CD4-positive, alpha-beta memory T cell (primary cell): Measurements from ENCODE around the gene SERHL2. TPM values are rescaled to one million over a fixed set of nuclear protein-coding genes. Genes with fewer than 3 reads are reported as not detected.
A peak's percentile ranks its signal among the peaks of the same experiment; 100 is the strongest.
"Not testable (repeated sequence)": the region's sequence is repeated elsewhere in the genome, so short reads cannot be mapped to it uniquely, and the experiment has no call there.

Source experiments
- CTCF ChIA-PET: fragments of 350-600 bp; sonication (Branson Sonifier 250); formaldehyde crosslinking; loops from one replicate; lab custom pipeline; 2021; ENCODE audit warnings: inconsistent platforms; ENCODE audit not compliant: partially characterized antibody; lab: Charles Lee
- POLR2A ChIA-PET: fragments of 350-600 bp; sonication (Branson Sonifier 250); formaldehyde crosslinking; loops from one replicate; lab custom pipeline; 2021; ENCODE audit not compliant: partially characterized antibody; lab: Charles Lee
- DNase-seq, 5 donors: peaks; one replicate each; pipeline versions ENCODE4 v3.0.0 to v3.0.0-alpha.2; 2020 to 2022; ENCODE audit warnings: mixed read lengths in 1 of 5
- H3K27ac ChIP-seq: one replicate; pipeline ENCODE4 v1.7.0; 2013; ENCODE audit warnings: low read depth, low read length
- H3K27me3 ChIP-seq: 2 replicates; pipeline ENCODE4 v1.7.0; 2013; ENCODE audit warnings: mild to moderate bottlenecking, low read length, moderate library complexity; ENCODE audit not compliant: insufficient read depth
- H3K36me3 ChIP-seq: 2 replicates; pipeline ENCODE4 v1.7.0; 2013; ENCODE audit warnings: mild to moderate bottlenecking, low read length, moderate library complexity; ENCODE audit not compliant: insufficient read depth
- H3K4me1 ChIP-seq: 2 replicates; pipeline ENCODE4 v1.7.0; 2013; ENCODE audit warnings: mild to moderate bottlenecking, low read length, moderate library complexity; ENCODE audit not compliant: insufficient read depth
- H3K4me3 ChIP-seq, 2 donors: one replicate each; pipeline ENCODE4 v1.7.0; 2013; ENCODE audit warnings: low read length in 2 of 2, mild to moderate bottlenecking in 1 of 2
- H3K9me3 ChIP-seq, 2 donors: one replicate each; pipeline ENCODE4 v1.7.0; 2013; ENCODE audit warnings: low read length in 2 of 2, control low read depth in 1 of 2; ENCODE audit not compliant: control insufficient read depth in 1 of 2
- H3K27ac Mint-ChIP-seq, 7 donors: one replicate each; pipeline ENCODE4 v1.8.0; 2020 to 2021; ENCODE audit warnings: mixed read lengths in 7 of 7, mild to moderate bottlenecking in 6 of 7, inconsistent platforms in 3 of 7, moderate library complexity in 3 of 7
- H3K27me3 Mint-ChIP-seq, 2 donors: one replicate each; pipeline ENCODE4 v1.8.0; 2020 to 2021; ENCODE audit warnings: mixed read lengths in 2 of 2
- H3K36me3 Mint-ChIP-seq, 2 donors: one replicate each; pipeline ENCODE4 v1.8.0; 2020 to 2021; ENCODE audit warnings: mixed read lengths in 2 of 2, inconsistent platforms in 1 of 2, mild to moderate bottlenecking in 1 of 2
- H3K4me1 Mint-ChIP-seq, 4 donors: one replicate each; pipeline ENCODE4 v1.8.0; 2020 to 2021; ENCODE audit warnings: mixed read lengths in 4 of 4, mild to moderate bottlenecking in 1 of 4
- H3K4me3 Mint-ChIP-seq, 8 donors: one replicate each; pipeline ENCODE4 v1.8.0; 2020 to 2021; ENCODE audit warnings: mixed read lengths in 8 of 8, mild to moderate bottlenecking in 7 of 8, moderate library complexity in 6 of 8, inconsistent platforms in 3 of 8
- H3K9me3 Mint-ChIP-seq, 8 donors: one replicate each; pipeline ENCODE4 v1.8.0; 2020 to 2021; ENCODE audit warnings: mixed read lengths in 8 of 8, mild to moderate bottlenecking in 5 of 8, inconsistent platforms in 3 of 8, moderate library complexity in 1 of 8
- intact Hi-C: fragments of 100-400 bp; cut with micrococcal nuclease; formaldehyde crosslinking; loops from one replicate; pipeline ENCODE4 v1.15.1; 2023
- polyA plus RNA-seq, 2 donors: library from polyadenylated mRNA; unstranded; fragments of 300-500 nt; fragmentation: Illumina TruSeq; gene quantifications; one replicate each; pipeline ENCODE4 v1.2.3, GENCODE V29; 2021
- total RNA-seq, 2 experiments: library from RNA; stranded (reverse); gene quantifications; one replicate each; pipeline ENCODE4 v1.2.3, GENCODE V29; 2021

SERHL2 gene
- total and polyA plus RNA-seq, 4 experiments from 2014 or later, result 0.26 to 0.81 (median 0.36) TPM; not detected in 1

- no peak overlapping the region for H3K4me3 ChIP-seq
- POLR2A ChIA-PET, result no interaction called here
- H3K27ac ChIP-seq, result no peak overlapping the region
- H3K36me3 Mint-ChIP-seq, result peaks cover 8 to 46% of the 10 kb centered on the region in 2 donors
- peaks cover 9% of the 10 kb centered on the region for H3K36me3 ChIP-seq
- H3K27ac Mint-ChIP-seq, result peak overlapping the region in 4 of 7 donors; percentile 57 to 100 (median 78)
- no peaks in the 10 kb centered on the region for H3K27me3 Mint-ChIP-seq
- CTCF ChIA-PET, result interaction anchor here (1.2 kb wide), 1 partner anchor 31 kb away, joined by 3 read pairs; no protein-coding TSS in a partner anchor
- H3K27me3 ChIP-seq, result no peaks in the 10 kb centered on the region
- H3K4me3 Mint-ChIP-seq, result peak overlapping the region in 7 of 8 donors; percentile 17 to 86 (median 55)
- H3K9me3 ChIP-seq, result no peaks in the 10 kb centered on the region
- no peak for DNase-seq
- peaks cover 0 to 5% (median 0%) of the 10 kb centered on the region in 8 donors for H3K9me3 Mint-ChIP-seq
- peaks cover 39 to 74% (median 55%) of the 10 kb centered on the region in 4 donors for H3K4me1 Mint-ChIP-seq
- intact Hi-C loops, result loop anchor here (10.0 kb wide), 3 partner anchors 402 to 538 kb away; partner anchors contain the start of genes NAGA, PACSIN2, PHETA2 and SMDT1
- H3K4me1 ChIP-seq, result peaks cover 65% of the 10 kb centered on the region
Observed at GRCh38 chr22:42612336-42612735, 58.6 kb downstream of the SERHL2 start.

- intact Hi-C loops, result loop anchor here (1.0 to 10.0 kb wide), 4 partner anchors 32 to 539 kb away; partner anchors contain the start of genes NAGA, PACSIN2, PHETA2 and SMDT1
- DNase-seq, result no peak
Observed at GRCh38 chr22:42613872-42614301, 60.1 kb downstream of the SERHL2 start.

GRCh38 chr22:42614312-42615091 lies 60.7 kb downstream of the SERHL2 start, which contains the start of gene POLDIP3:
Gene POLDIP3, minus strand, starts transcription at chr22:42614883. Its CDS starts 26 bp downstream, at chr22:42614857.
- peak; percentile 99 for DNase-seq
- H3K27me3 ChIP-seq, result no peaks in the 10 kb centered on the region
- H3K36me3 ChIP-seq, result no peaks in the 10 kb centered on the region
- ChIA-PET POLR2A (interaction anchor here (0.6 to 3.9 kb wide), 26 partner anchors 8 to 917 kb away, joined by 3 to 59 read pairs (median 5); partner anchors contain the start of genes ARFGAP3, CYB5R3, NDUFA6 and SREBF2), CTCF (no interaction called here)
- H3K4me3 ChIP-seq, result peak within 1 kb of the TSS; percentile 74 to 84
- Mint-ChIP-seq H3K4me1 (peaks cover 35 to 70% (median 47%) of the 10 kb centered on the region in 4 donors), H3K27ac (peak within 1 kb of the TSS; percentile 99 to 100 (median 100)), H3K27me3 (no peaks in the 10 kb centered on the region), H3K4me3 (peak within 1 kb of the TSS; percentile 88 to 98 (median 96)), H3K36me3 (peaks cover 8 to 39% of the 10 kb centered on the region in 2 donors), H3K9me3 (peaks cover 0 to 5% (median 0%) of the 10 kb centered on the region in 8 donors)
- peaks cover 54% of the 10 kb centered on the region for H3K4me1 ChIP-seq
- intact Hi-C loops, result loop anchor here (1.0 to 10.0 kb wide), 5 partner anchors 32 to 540 kb away; partner anchors contain the start of genes CYB5R3, NAGA, PACSIN2 and PHETA2
- peak within 1 kb of the TSS; percentile 90 for H3K27ac ChIP-seq
- H3K9me3 ChIP-seq, result no peaks in the 10 kb centered on the region

More at GRCh38 chr22:42613872-42614301, 60.1 kb downstream of the SERHL2 start:
- Histone ChIP-seq H3K27me3 (no peaks in the 10 kb centered on the region), H3K36me3 (peaks cover 4% of the 10 kb centered on the region), H3K27ac (peak overlapping the region; percentile 90), H3K4me3 (peak overlapping the region; percentile 74 to 84), H3K9me3 (no peaks in the 10 kb centered on the region), H3K4me1 (peaks cover 61% of the 10 kb centered on the region)
- peaks cover 0 to 5% (median 0%) of the 10 kb centered on the region in 8 donors for H3K9me3 Mint-ChIP-seq
- CTCF ChIA-PET, result no interaction called here
- peaks cover 37 to 74% (median 50%) of the 10 kb centered on the region in 4 donors for H3K4me1 Mint-ChIP-seq
- H3K36me3 Mint-ChIP-seq, result peaks cover 8 to 41% of the 10 kb centered on the region in 2 donors
- no peaks in the 10 kb centered on the region for H3K27me3 Mint-ChIP-seq
- H3K4me3 Mint-ChIP-seq, result peak overlapping the region; percentile 88 to 97 (median 92)
- H3K27ac Mint-ChIP-seq, result peak overlapping the region; percentile 93 to 100 (median 97)
- POLR2A ChIA-PET, result interaction anchor here (0.9 to 3.9 kb wide), 19 partner anchors 8 to 917 kb away, joined by 3 to 59 read pairs (median 7); partner anchors contain the start of genes ARFGAP3 and CYB5R3

- ChIA-PET POLR2A (interaction anchor here (0.5 to 3.9 kb wide), 26 partner anchors 8 to 1167 kb away, joined by 3 to 59 read pairs (median 5); partner anchors contain the start of genes ARFGAP3, CYB5R3, NDUFA6 and SREBF2), CTCF (no interaction called here)
- peaks cover 31 to 63% (median 41%) of the 10 kb centered on the region in 4 donors for H3K4me1 Mint-ChIP-seq
- intact Hi-C loops, result loop anchor here (1.0 to 10.0 kb wide), 4 partner anchors 34 to 540 kb away; partner anchors contain the start of genes CYB5R3, NAGA, PACSIN2 and PHETA2
- H3K27ac Mint-ChIP-seq, result peak overlapping the region; percentile 99 to 100 (median 100)
- H3K9me3 Mint-ChIP-seq, result peaks cover 0 to 5% (median 0%) of the 10 kb centered on the region in 8 donors
- H3K27me3 Mint-ChIP-seq, result no peaks in the 10 kb centered on the region
- DNase-seq, result peak; percentile 90 to 94 (median 91)
- H3K4me3 Mint-ChIP-seq, result peak overlapping the region; percentile 81 to 98 (median 96)
- peaks cover 6 to 33% of the 10 kb centered on the region in 2 donors for H3K36me3 Mint-ChIP-seq
- H3K4me1 ChIP-seq, result peaks cover 47% of the 10 kb centered on the region
- H3K4me3 ChIP-seq, result peak overlapping the region; percentile 19 to 84
- no peaks in the 10 kb centered on the region for H3K9me3 ChIP-seq
- H3K36me3 ChIP-seq, result no peaks in the 10 kb centered on the region
- no peaks in the 10 kb centered on the region for H3K27me3 ChIP-seq
- H3K27ac ChIP-seq, result peak overlapping the region; percentile 90
Observed at GRCh38 chr22:42615092-42615859, 61.5 kb downstream of the SERHL2 start.

- Mint-ChIP-seq H3K4me3 (peak overlapping the region; percentile 81 to 98 (median 96)), H3K27ac (peak overlapping the region; percentile 99 to 100 (median 100)), H3K4me1 (peaks cover 29 to 58% (median 37%) of the 10 kb centered on the region in 4 donors), H3K36me3 (peaks cover 4 to 31% of the 10 kb centered on the region in 2 donors)
- H3K9me3 Mint-ChIP-seq, H3K27me3 ChIP-seq, H3K27me3 Mint-ChIP-seq, H3K9me3 ChIP-seq, DNase-seq, CTCF ChIA-PET, H3K36me3 ChIP-seq: not testable (repeated sequence)
- Histone ChIP-seq H3K4me1 (peaks cover 42% of the 10 kb centered on the region), H3K27ac (peak overlapping the region; percentile 90), H3K4me3 (peak overlapping the region; percentile 19 to 84)
- POLR2A ChIA-PET, result interaction anchor here (0.5 to 3.9 kb wide), 13 partner anchors 8 to 1168 kb away, joined by 3 to 59 read pairs (median 8); partner anchors contain the start of genes CYB5R3 and SREBF2
- intact Hi-C loops, result loop anchor here (1.0 to 10.0 kb wide), 4 partner anchors 33 to 541 kb away; partner anchors contain the start of genes CYB5R3, NAGA, PACSIN2 and PHETA2
Observed at GRCh38 chr22:42615860-42616175, 62.1 kb downstream of the SERHL2 start.
